Cerebellar cortex (tissue), 1 donor: Measurements from ENCODE around the gene GNL3.
A peak's percentile ranks its signal among the peaks of the same experiment; 100 is the strongest.

Experiments used
- DNase-seq: peaks from one replicate; pipeline ENCODE4 v3.0.0-alpha.2; 2015; ENCODE audit warnings: low spot score

Gene GNL3

DNA sequence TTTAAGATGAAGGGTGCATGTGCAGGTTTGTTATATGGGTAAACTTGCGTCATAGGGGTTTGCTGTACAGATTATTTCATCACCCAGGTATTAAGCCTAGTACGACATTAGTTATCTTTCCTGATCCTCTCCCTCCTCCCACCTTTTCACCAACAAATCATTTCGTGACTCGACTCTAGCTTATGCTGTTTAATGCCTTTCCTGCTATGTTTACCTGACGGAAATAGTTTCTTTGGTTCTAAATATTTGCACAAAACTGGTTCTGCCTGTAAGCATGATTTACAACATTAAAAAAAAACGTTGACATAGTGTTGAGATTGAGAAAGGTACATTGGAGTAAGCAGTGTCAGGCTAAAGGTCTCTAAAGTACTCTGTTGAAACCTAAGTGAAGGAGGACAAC lies 2.4 kb downstream of the GNL3 start:
- no peak for DNase-seq

DNA sequence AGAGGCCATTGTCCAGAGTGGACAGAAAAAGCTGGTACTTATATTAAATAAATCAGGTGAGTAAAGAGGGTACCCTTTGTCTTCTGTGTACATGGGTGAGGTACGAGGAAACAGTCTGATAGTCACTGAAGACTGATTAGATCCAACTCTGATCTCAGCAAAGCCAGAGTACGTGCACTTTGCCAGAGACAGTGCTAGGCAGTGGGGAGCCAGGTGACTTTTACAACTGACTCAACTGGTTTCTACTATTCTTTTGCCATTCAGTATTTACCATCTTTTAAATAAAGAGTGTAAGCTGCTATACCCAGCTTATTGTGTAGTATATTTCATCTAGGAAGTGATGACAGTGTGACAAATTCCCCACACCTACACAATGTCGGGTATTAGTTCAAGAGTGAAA lies 3.3 kb downstream of the GNL3 start:
- no peak for DNase-seq

DNA sequence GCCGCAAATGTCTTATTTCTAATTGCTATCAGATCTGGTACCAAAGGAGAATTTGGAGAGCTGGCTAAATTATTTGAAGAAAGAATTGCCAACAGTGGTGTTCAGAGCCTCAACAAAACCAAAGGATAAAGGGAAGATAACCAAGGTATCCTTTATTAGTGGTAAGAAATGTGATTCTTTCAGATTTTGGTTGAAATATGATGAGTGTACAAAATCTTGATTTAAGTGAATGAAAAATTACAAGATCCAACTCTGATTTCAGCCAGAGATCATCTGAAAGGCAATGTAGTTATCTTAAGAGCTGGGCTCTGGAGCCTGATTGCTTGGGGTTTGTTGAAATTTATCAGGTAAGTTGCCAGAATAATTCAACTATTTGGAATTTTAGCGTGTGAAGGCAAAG lies 4.7 kb downstream of the GNL3 start:
- no peak for DNase-seq

DNA sequence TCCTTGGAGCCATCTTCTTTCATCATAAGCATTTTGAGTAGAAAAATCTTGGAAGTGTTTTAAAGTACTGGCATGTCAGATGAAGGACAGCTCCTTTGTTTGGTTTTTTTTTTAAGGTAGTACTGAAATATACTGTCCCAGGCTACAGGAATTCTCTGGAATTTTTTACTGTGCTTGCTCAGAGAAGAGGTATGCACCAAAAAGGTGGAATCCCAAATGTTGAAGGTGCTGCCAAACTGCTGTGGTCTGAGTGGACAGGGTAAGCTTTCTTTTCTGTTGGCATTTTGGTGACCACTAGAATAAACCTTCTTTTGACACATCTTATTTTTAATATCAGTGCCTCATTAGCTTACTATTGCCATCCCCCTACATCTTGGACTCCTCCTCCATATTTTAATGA lies 7.2 kb downstream of the GNL3 start:
- no peak for DNase-seq

DNA sequence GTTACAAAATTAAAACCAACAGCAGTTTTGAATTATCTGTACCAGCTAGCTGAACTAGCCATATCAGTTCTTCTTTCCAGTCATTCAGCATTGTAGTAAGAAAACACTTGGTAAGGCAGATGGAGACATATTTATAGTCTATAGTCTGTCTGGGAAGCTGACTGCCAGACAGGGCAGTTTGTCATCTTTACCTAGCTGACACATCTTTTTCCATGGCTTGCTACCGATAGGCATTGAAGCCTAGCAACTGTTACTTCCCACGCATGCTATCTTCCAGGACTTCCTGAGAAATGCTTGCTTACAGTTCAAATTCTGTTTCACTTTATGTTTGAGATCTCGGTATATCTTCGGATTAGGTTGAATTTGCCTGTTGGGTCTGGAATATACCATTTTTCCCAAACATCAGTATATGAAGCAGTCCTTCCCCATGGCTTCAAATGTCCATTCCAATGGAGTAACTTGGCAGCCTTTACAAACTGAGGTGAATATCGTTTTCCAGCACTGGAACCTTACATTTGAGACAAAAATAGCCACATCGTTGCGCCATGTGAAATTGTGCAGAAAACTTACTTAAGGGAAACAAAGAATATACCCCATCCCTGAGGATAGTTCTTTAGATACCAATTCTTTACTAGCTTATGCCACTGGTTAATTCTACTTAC lies 8.8 kb downstream of the GNL3 start:
- DNase-seq: no peak

DNA sequence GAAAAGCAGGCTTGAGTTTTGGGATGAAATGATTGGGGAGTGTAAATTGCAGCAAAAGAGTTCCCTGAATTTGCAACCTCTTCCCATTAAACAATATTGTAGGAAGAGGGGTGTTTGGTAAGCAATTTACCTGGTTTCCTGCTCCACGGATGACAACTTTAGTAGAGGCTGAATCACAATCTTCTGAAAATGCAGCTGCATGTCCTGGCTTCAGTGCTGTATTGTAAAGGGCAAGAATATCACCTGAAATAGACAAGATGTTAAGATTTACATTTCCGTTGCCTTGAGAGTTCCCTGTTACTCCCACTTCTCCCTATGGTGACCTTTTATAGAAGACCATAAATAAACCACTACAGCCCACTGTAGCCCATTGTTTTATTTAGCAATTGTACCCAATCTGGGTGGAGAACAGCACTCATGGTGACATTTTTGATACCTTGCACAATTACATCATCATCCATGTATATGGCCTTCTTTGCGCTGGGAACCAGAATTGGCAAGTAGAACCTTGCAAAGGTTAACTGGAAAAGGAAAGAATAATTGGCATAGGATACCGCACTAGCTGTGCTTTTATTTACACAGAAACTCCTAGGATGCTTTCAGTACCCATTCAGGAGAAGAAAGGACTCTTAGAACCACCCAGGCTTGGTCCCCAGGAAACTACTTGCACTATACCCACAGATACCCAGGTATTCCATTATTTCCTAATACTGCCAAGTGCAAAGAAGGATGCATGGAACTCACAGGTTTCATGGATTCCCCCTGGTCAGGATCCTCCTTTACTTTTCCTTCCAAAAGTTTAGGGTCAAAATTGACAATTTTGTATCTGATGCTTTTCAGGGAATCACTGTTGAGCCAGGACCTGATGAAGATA lies 10.2 kb downstream of the GNL3 start:
- no peak for DNase-seq

DNA sequence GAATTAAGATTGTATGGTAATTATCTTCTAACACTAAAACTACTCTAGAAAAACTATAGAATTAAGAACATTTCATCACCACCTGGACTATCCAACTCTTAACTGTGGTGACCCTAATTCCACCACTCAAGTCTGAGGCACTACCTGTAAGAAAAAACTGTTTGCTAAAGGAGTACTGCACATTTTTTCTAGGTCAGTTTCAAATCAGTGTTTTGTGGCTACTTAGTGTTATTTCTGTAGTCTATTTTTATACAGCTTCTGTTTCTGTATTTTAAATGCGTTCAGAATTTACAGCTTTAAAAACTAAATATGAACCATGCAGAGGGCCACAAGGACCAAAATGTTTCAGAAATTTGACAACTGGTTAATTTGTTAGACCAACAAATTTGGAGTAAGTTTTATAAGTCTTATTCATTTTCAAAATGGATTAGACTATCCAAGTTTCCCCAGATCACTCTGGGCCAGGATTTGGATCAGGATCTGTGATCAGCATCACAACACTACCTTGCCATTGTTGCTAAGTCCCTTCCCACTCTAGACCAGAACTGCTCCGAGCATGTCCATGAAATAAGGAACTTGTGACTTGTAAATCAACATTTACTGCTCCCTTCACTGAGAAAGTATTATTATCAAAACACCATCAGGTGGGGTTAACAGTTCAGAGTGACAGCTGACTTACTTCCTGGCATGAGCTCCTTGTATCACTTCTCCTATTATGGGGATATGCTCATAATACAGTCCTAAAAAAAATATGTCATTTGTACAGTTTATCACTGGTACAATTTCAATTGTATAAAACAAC lies 11.2 kb downstream of the GNL3 start:
- no peak for DNase-seq

DNA sequence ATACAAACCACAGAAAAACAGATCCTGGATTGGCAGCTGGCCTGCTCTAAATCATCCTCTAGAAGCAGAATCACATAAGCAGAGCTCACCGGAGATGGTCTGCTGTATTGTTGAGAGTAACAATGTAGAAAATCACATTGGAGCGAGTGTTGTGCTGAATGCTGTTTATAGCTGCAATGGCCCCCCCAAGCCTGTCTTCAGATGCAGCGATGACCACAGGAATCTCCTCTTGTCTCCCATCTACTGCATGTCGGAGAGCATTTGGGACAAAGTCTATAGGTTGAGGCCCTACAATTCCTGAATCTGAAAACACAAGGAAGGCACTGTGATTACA lies 11.8 kb downstream of the GNL3 start:
- DNase-seq: no peak

DNA sequence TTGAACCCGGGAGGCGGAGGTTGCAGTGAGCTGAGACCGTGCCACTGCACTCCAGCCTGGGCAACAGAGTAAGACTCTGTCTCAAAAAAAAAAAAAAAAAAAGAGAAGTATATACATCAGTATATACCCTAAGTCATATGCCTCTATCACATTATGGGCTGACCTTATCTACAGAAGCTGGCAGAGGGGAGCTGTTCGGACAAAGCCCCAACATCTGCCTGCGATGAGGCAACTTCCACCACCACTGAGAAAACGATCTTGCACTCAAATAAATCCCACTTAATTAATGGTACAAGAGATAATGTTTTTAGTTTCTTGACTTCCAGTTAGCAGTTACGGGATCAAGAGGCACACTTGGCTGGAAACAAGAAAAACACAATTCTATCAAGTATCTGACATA lies 17.5 kb downstream of the GNL3 start:
- no peak for DNase-seq

DNA sequence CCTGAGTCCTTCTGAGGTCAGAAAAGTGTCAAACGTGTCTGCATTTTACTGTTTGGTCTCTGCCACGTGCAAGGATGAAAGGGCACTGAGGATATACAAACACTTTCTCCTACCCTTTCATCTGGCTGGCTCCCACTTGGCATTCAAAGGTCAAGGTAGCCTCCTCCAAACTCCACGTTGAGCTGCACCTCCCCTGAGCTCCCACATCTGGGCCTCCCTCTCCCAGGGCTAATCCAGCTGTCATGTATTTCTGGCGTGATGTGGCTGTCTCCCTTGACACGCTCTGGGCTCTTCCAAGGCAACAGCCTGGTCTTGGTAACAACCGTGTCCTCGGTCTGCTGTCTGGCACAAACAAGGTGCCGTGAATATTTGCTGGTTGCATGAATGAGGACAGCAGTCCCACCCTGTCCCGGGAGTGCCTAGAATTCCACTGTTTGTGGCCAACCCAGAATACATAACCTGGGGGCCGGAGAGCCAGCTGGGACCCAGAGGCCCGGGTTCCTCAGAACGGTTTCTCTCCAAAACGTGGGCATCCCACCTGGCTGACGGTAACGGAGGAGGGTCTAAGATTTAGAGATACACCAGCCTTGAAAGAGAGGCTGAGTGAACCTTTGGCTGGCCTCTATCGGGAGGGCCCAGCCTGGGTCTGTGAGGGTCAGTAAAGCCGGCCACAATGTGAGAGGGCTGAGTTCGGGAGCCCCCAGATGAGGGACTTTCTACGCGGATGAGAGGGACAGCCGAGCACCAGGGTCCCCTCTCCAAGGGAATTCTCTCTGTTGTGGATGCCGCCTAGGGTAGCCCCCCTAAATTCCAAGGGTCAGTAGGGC lies 19.0 kb downstream of the GNL3 start:
- DNase-seq: peak; percentile 40

DNA sequence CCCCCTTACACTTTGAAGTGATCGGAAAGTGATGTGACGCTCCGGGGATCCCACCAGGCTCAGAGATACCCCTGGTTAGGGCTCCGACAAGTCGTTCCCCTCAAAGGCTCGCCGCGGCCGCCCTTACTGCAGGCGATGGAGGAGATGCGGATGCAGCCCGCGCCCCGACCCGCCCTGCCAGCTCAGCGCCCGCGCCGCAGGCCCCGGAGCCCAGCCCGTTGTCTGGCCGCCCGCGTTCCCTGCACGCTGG lies 19.5 kb downstream of the GNL3 start:
- no peak for DNase-seq

DNA sequence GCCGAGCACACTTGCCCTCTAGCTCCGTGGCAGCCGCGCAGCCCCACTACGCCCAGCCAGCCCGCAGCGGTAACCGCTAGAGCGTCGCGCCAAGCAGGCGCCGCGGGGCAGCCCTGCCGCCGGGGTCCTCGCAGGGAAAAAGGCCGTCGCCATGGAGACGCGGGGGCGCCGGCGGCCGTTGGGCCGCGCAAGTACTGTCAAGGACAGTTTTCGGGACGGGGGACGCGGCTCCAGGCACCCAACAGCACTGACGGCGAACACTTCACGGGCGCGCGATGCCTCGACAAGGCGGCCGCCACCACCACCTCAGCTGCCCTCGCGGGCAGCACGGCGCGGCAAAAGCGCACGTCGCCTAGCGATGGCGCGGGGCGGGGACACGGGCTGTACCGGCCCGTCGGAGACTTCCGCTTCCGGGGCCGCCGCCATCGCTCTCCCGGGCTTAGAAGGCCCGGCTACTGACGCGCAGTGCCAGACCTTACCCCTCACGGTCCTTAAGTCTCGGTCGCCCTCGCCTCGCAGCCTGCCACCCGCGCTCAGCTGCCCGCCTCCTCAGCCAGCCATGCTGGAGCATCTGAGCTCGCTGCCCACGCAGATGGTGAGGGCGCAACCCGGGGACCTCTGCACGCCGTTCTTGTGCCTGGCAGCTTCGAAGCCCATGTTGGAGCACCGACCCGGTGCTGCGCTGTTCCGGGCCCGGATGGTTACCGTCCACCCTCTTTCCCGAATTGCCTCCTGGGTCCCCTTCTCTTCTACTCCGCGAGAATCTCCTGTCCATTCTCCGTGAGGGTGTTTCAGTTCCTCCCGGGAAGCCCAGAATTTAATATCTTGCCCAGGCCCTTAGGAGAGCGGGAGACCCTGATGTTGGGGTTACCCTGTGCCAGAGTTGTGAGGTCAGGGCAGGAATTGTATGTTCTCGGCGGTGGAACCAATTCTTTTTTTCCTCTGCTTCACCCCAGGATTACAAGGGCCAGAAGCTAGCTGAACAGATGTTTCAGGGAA lies 20.2 kb downstream of the GNL3 start, which contains the start of the genes GLT8D1 and SPCS1:
GLT8D1 (minus strand) TSS at position 104 of the 999 bp plus-strand sequence. CDS start 5,331 bp downstream, outside the sequence.
SPCS1 (plus strand) TSS at position 419 of the 999 bp plus-strand sequence; CDS start at position 560, 141 bp downstream.
- peak; percentile 87 for DNase-seq

DNA sequence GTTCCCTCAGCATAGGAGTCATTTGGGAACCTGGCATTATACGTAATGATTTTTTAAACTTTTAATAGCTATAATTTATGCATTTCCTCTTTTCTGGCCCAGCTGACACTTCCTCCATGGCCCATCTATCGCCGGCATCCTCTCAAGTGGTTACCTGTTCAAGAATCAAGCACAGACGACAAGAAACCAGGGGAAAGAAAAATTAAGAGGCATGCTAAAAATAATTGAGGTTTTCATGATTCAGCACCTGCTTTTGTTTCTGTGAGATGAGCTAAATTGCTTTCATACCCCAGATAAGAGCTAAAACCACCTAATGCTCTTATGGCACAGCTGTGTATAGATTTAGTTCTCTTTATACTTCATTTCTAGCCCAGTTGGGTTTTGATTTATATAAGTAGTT lies 21.8 kb downstream of the GNL3 start:
- DNase-seq: no peak

DNA sequence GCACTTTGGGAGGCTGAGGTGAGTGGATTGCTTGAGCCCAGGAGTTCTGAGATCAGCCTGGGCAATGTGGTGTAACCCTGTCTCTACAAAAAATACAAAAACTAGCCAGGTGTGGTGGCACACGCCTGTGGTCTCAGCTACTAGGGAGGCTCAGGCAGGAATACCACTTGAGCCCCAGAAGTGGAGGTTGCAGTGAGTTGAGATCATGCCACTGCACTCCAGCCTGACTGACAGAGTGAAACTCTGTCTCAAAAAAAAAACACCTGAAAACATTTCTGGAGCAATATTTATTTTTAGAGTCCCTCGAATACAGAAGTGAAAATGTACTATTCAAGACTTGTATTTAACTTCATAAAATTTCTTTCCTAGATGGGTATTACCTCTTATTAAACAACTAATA lies 24.7 kb downstream of the GNL3 start:
- no peak for DNase-seq

DNA sequence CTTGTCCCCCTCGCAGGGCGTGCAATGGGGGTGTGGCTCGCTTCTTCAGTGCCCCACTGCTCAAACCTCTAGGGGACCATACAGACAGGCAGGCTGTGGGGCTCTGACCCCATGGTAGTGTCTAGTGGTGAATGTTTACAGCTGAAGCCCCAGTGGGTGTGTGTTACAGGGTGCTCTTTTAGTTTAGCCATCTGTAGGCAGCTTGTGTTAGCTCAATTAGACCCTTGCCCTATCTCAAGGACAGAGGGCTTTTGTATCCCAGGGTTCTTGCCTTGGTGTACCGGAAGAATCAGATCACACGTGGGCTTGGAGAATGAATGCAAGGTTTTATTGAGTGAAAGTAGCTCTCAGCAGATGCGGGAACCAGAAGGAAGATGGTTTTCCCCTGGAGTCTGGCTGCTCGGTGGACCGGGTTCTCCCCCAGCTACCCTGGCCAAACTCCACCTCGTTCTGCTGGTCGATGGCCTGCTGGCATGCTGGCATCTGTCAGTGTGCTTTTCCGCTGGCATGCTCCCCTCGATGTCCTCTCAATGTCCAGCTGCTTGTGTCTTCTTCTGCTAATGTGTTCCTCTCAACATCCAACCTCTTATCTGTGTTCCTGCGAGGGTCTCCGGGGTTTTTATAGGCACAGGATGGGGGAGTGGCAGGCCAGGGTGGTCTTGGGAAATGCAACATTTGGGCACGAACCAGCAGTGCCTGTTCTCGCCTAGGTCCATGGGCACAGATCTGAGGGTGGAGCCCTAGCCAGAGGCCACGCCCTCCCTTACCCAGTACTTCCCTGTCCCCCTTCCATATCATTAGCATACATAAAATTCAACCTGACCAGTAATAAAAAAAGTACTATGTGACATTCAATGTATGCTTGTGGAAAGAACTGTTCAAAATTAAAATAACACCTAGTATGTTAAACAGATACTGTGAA lies 26.7 kb downstream of the GNL3 start:
- no peak for DNase-seq

DNA sequence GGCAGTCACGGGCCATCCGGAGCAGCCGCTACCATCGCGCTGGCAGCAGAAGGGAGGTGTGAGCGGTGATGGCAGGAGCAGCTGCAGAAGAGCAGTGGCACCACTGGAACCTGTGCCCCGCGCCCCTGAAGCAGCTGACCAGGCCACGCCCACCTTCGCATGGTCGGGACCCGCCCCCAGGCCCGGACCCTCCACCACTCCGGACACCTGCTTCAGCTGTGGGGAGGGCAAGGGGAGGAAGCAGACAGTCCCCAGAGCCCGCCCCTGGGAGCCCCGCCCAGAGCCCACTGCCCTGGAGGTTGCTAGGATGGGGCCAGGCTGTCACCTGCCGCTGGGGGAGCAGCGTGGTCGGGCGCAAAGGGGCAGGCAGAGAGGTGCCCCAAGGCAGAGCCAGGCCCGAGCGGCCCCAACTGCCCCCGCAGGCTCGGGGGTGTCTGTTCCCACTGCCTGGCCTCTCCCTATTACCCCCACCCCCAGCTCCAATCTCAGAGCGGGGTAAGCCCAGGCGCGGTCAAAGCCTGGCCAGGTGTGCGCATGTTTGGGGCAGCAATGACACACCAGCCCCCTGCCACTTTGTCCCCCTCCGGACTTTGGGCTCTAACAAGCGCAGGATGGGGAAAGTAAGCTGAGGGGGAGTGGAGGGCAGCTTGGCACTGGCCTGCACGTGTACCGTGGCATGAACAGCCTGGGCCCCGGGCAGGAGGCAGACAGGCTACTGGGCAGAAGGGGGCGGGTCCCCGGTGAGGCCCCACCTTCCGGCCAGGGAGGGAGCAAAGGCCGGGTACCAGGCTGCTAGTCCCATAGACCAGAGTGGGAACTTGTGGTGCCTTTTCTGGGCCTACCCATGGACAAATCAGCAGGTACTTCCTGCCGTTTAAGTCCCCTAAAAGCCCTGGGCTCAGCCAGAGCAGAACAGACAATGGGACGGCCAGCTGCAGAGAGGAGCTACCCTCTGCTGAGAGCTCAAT lies 28.8 kb downstream of the GNL3 start:
- DNase-seq: no peak

DNA sequence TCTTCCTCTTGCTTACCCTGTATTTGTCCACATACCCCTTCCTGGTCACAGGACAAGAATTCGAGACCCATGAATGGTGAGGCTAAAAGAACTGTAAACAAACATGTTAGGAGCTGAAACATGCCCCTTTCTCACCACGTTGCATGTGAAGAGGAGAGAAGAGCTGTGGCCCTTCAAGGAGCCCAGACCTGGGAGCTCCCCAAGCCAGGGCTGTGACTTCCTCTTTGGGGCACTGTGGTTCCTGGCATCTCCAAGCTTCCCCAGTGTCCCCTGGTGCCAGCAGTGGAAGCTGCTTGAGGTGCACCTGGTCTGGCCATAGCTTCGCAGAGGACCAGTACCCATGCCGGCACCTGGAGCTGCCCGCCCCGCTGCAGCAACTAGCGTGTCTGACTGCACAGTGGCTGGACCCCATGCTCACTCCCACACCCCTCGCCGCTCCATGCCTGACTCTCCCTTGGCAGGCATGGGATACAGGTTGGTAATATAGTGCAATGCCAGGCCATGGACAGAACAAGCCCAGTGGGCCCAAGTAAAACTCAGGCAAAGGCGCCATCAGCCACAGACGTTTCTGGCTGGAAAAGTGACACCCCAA lies 30.0 kb downstream of the GNL3 start:
- no peak for DNase-seq

DNA sequence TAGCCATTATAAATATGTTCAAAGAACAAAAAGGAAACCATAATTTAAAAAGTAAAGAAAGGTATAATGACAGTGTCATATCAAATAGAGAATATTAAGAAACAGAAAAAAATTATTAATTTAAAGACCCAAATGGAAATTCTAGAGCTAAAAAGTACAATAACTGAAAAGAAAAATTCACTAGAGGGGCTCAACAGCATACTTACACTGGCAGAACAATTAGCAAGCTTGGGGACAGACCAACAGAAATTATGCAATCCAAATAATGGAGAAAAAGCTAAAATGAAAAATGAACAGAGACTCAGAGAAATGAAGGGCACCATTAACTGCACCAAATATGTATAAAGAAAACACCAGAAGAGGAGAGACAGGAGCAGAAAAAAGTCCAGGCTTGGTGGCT lies 33.8 kb downstream of the GNL3 start:
- DNase-seq: no peak
